NCI-H345 (cell line): ENCODE measurements around the gene CCDC57.

Source experiments
- DNase-seq: peaks from one replicate; lab custom pipeline; 2025; lab: John Stamatoyannopoulos, UW

CCDC57 gene

GRCh38 chr17:82092094-82092586, 120.5 kb downstream of the CCDC57 start:
- DNase-seq: no peak

- no peak for DNase-seq
Measured at GRCh38 chr17:82091264-82092066, 121.2 kb downstream of the CCDC57 start.

GRCh38 chr17:82090549-82091263, 121.9 kb downstream of the CCDC57 start:
- DNase-seq: no peak

- DNase-seq: no peak
Measured at GRCh38 chr17:82089723-82090548, 122.7 kb downstream of the CCDC57 start.

GRCh38 chr17:82088838-82089722, 123.6 kb downstream of the CCDC57 start:
- no peak for DNase-seq

GRCh38 chr17:82087961-82088837, 124.4 kb downstream of the CCDC57 start:
- no peak for DNase-seq

GRCh38 chr17:82086941-82087906, 125.4 kb downstream of the CCDC57 start:
- no peak for DNase-seq

GRCh38 chr17:82085931-82086764, 126.5 kb downstream of the CCDC57 start:
- DNase-seq: no peak

GRCh38 chr17:82085031-82085861, 127.4 kb downstream of the CCDC57 start:
- no peak for DNase-seq

GRCh38 chr17:82084373-82085030, 128.1 kb downstream of the CCDC57 start:
- DNase-seq: no peak

GRCh38 chr17:82083533-82084359, 128.9 kb downstream of the CCDC57 start:
- no peak for DNase-seq

GRCh38 chr17:82083009-82083408, 129.6 kb downstream of the CCDC57 start:
- DNase-seq: no peak

GRCh38 chr17:82082456-82082855, 130.2 kb downstream of the CCDC57 start:
- no peak for DNase-seq

- no peak for DNase-seq
Measured at GRCh38 chr17:82081966-82082365, 130.7 kb downstream of the CCDC57 start.

GRCh38 chr17:82081546-82081945, 131.1 kb downstream of the CCDC57 start:
- no peak for DNase-seq
